ENCODE data around the gene HTR3D.
A peak's percentile ranks its signal among the peaks of the same experiment; 100 is the strongest.
"Not testable (repeated sequence)": the region's sequence is repeated elsewhere in the genome, so short reads cannot be mapped to it uniquely, and the experiment has no call there.

Gene HTR3D

DNA sequence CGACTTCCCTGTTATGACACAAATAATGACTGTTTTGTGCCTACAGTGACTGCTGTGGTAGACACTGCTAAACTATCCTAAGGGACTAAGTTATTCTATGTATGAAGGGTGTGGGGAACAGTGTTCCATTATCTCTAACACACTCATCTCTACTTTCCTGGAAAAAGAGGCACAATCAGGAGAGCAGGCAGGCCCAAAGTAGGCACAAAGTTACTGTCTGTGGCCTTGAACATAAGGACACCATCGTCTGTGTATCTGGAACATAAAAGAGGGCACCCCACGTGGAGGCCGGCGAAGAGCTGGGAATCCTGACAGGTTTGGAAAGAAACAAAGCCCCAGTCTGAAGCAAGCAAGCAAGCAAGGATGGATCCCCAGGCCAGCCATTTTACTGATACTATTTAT, 15.4 kb upstream of the HTR3D start:
- no peak for DNase-seq (ENCODE audit: low read depth in 2 of 2)

DNA sequence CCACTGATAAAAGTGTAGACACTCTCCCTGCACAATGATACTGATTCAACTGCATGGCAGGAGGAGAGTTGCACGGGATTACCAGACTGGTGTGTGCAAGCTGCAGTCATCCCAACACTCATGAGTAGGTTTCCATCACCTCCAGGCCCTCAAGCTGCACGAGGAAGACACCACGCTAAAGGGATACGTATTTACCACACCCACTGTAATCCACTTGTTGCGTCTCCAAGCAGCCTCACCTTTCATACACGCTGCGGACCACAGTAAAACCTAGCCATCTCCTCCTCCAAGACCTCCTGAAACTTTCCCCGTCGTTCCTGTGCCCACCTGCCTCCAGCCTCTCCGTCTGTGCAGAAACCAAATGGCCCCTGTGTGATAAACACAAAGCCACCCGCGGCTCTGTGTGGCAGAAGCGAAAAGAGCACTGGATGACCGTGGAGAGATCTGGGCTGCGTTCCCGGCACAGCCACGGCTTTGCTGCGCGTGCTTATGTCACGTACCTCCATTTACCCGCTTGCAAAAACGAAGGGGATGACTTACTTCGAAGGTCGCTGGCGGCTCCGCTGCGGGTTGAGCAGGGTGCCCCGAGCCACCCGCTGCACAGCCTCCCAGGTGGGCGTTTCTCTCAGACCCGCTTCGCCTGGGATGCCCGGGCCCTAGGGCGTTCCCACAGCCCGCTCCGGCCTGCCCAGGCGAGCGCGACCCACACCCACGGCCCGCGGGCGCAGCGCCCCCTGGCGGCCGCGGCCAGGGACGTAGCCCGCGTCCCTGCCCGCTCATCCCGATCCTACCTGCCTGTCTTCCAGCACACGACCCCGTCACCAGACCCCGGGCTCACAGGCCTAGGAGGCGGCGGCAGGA, 14.5 kb upstream of the HTR3D start:
- peak; percentile 35 to 37 for DNase-seq (ENCODE audit: low read depth in 2 of 2)

GRCh38 chr3:184017672-184018423, 13.7 kb upstream of the HTR3D start, which contains the start of gene ABCC5:
Gene ABCC5 (minus strand): TSS chr3:184017884. CDS start chr3:184014392, 3,492 bp downstream.
- DNase-seq (ENCODE audit: low read depth in 2 of 2), result peak; percentile 74 to 75

DNA sequence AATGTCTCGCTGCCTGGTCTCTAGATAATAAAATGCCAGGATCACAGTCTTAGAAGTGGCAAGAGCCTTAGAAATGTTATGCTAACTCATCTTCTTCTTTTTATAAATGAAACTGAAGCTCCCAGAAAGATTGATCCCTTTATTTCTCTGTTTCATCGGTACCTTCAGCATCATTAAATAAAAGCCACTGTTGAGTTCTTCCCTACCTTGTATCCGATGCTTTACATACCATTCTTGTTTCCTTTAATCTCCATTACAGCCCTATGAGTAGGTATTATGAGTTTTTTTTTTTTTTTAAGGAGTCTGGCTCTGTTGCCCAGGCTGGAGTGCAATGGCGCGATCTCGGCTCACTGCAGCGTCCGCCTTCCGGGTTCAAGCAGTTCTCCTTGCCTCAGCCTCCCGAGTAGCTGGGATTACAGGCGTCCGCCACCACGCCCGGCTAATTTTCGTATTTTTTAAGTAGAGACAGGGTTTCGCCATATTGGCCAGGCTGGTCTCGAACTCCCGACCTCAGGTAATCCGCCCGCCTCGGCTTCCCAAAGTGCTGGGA, 13.0 kb upstream of the HTR3D start:
- DNase-seq (ENCODE audit: low read depth in 2 of 2), result no peak

GRCh38 chr3:184022323-184022722, 9.2 kb upstream of the HTR3D start:
- no peak for DNase-seq (ENCODE audit: low read depth in 2 of 2)

GRCh38 chr3:184025256-184025655, 6.3 kb upstream of the HTR3D start:
- not testable (repeated sequence) for DNase-seq (ENCODE audit: low read depth in 2 of 2)

DNA sequence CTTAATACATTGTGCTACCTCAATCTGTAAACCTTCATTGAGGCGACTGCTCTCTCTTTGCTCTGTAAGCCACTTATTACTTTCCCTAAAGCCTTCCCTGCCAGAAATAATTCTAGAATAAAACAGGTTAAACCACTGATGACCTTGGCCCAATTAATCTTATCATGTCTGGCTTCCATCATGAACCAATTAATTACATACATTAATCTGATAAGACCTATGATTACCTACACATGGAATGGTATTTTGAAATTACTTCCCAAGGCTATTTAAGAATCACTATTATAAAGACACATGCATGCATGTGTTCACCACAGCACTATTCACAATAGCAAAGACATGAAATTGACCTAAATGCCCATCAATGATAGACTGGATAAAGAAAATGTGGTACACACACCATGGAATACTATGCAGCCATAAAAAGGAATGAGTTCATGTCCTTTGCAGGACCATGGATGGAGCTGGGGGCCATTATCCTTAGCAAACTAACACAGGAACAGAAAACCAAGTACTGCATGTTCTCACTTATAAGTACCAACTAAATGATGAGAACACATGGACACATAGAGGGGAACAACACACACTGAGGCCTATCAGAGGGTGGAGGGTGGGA, 3.2 kb upstream of the HTR3D start:
- not testable (repeated sequence) for DNase-seq (ENCODE audit: low read depth in 2 of 2)

- no peak for DNase-seq (ENCODE audit: low read depth in 2 of 2)
These were observed 2.1 kb upstream of the HTR3D start for GRCh38 chr3:184029443-184029842.

GRCh38 chr3:184030536-184030935, 1.0 kb upstream of the HTR3D start:
- DNase-seq (ENCODE audit: low read depth in 2 of 2), result no peak

- DNase-seq (ENCODE audit: low read depth in 2 of 2), result no peak
These were observed 6.3 kb downstream of the HTR3D start for GRCh38 chr3:184037816-184038215.

GRCh38 chr3:184038307-184038706, 6.8 kb downstream of the HTR3D start:
- not testable (repeated sequence) for DNase-seq (ENCODE audit: low read depth in 2 of 2)

DNA sequence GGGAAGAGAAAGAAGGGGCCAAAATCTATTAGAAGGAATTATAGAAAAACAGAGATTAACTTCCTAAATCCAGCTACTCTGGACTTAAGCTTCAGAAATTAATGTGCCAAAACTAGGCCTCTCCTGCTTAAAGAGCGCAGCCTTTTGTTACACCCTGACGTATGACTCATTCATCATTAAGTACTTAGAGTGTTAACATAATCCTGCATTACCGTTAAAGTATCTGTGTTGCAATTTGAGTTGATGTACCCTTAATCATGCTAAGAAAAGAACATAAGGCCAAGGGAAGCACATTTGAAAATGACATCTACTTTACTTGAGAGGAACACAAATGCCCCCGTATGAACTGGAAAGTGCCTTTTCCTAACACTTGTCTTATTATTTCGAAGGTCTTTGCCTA, 7.9 kb downstream of the HTR3D start:
- DNase-seq (ENCODE audit: low read depth in 2 of 2), result no peak

- no peak for DNase-seq (ENCODE audit: low read depth in 2 of 2)
These were observed 8.5 kb downstream of the HTR3D start for GRCh38 chr3:184040010-184040409.

DNA sequence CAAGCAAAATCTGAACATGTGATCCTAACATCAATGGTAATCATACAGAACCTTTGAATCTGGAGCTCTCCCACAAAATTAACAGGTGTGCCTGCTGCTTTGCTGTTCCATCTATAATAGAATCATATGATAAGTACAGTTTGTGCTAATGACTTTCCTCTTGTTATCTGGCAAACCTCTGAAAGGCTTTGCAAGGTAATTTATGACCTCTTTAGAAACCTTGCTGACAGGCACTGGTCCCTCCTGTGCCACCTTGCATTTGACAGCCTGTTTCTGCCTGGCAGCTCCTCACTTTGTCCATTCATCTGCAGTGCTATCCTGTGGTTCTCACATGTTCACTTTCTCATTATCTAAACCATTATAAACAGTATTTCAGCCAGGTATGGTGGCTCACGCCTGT, 11.1 kb downstream of the HTR3D start:
- DNase-seq (ENCODE audit: low read depth in 2 of 2), result no peak

GRCh38 chr3:184045995-184046394, 14.5 kb downstream of the HTR3D start:
- DNase-seq (ENCODE audit: low read depth in 2 of 2), result no peak

- no peak for DNase-seq (ENCODE audit: low read depth in 2 of 2)
These were observed 18.8 kb downstream of the HTR3D start for GRCh38 chr3:184050217-184050847.

DNA sequence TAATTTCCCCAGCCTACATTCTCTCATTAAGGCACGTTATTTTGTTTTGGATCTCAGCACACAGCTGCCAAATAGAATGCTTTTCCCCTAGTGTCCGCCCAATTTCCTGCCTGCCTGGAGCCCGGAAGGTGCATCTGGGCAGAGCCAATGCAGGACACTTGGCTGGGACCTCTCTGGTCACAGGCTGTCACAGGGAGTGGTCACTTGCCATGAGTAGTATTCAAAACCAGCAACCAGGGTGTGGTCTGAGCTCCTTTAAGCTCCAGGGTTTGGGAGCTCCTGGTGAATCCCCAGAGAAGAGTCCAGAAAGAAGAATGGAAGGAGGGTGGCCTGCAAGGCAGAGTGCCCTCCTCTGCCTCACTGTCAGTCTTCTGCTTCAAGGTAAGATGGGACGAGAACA, 21.2 kb downstream of the HTR3D start, which contains the start of gene HTR3C:
HTR3C (plus strand) TSS at position 281 of the 400 bp plus-strand sequence; CDS start at position 315, 34 bp downstream.
- no peak for DNase-seq (ENCODE audit: low read depth in 2 of 2)

DNA sequence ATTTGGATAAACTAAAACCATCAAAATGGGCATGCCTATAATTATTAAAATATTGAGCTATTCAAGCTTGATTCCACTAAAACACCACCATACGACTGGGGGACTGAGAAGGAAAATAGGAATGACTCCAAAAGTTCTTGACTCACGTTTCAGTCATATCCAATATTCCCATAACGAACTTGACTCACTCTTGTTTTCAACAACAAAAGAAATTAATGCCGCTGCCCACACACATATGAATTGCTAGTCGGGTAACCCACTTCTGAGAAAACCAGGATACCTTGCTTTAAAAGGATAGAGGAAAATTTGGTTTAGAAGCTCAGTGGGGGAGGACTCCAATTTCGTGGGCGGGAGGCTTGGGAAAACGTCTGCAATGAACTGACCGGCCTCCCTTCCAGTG, 26.5 kb downstream of the HTR3D start:
- DNase-seq (ENCODE audit: low read depth in 2 of 2), result no peak

- no peak for DNase-seq (ENCODE audit: low read depth in 2 of 2)
These were observed 27.9 kb downstream of the HTR3D start for GRCh38 chr3:184059424-184059823.

DNA sequence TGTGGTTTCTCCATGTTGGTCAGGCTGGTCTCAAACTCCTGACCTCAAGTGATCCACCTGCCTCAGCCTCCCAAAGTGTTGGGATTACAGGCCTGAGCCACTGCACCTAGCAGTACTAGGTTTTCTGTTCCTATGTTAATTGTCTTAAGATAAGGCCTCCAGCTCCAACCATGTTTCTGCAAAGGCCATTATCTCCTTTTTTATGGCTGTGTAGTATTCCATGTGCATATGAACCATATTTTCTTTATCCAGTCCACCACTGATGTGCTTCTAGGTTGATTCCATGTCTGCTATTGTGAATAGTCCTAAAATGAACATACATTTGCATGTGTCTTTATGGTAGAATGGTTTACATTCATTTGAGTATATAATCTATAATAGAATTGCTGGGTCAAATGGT, 31.1 kb downstream of the HTR3D start:
- no peak for DNase-seq (ENCODE audit: low read depth in 2 of 2)

- no peak for DNase-seq (ENCODE audit: low read depth in 2 of 2)
These were observed 34.7 kb downstream of the HTR3D start for GRCh38 chr3:184066211-184066610.

Measured in stimulated activated CD8-positive, alpha-beta memory T cell treated with anti-CD3 and anti-CD28 coated beads, Interleukin-15, amount 100 ng/mL, for 48 hours (primary cell).